IMR-90 (cell line): ENCODE measurements around the gene MTMR8. TPM values are rescaled to one million over a fixed set of nuclear protein-coding genes. Genes with fewer than 3 reads are reported as not detected.

Experiments
- ATAC-seq: fragments of 200-7000 bp; cut with Tn5 transposase; 2 replicates; pipeline ENCODE4 v1.9.1; 2020; ENCODE audit warnings: low read depth, mild to moderate bottlenecking, moderate library complexity
- BruUV-seq: library from RNA; stranded (reverse); fragments of 400-500 nt; replicated peaks from 2 replicates; lab custom pipeline; 2021; lab: Mats Ljungman, UMichigan
- CTCF ChIA-PET: fragments of 300-600 bp; formaldehyde crosslinking; extraction: SDS; loops from one replicate; lab custom pipeline; 2021; ENCODE audit warnings: antibody characterized with exemption; lab: Yijun Ruan, JAX
- POLR2A ChIA-PET: fragments of 300-600 bp; sonication (Branson Sonifier 250); formaldehyde crosslinking; loops from one replicate; lab custom pipeline; 2022; ENCODE audit warnings: antibody characterized with exemption; ENCODE audit not compliant: unreplicated experiment; lab: Charles Lee
- DNase-seq: peaks from one replicate; pipeline ENCODE4 v3.0.0; 2013
- H2AFZ ChIP-seq: replicated peaks from 2 replicates; pipeline ENCODE3; 2013; ENCODE audit warnings: low read length, mild to moderate bottlenecking; ENCODE audit not compliant: poor library complexity
- H2AK5ac ChIP-seq: 2 replicates; pipeline ENCODE4 v1.6.1; 2013; ENCODE audit warnings: low read depth, low read length, inconsistent platforms
- H2AK9ac ChIP-seq: replicated peaks from 2 replicates; pipeline ENCODE3; 2013; ENCODE audit warnings: mild to moderate bottlenecking, low read depth, low read length, moderate library complexity; ENCODE audit not compliant: poor library complexity
- H2BK120ac ChIP-seq: 2 replicates; pipeline ENCODE4 v1.6.1; 2013; ENCODE audit warnings: low read depth, low read length, inconsistent platforms
- H2BK15ac ChIP-seq: 3 replicates; pipeline ENCODE4 v1.6.1; 2013; ENCODE audit warnings: low read depth, low read length, inconsistent platforms
- H2BK20ac ChIP-seq: 2 replicates; pipeline ENCODE4 v1.6.1; 2013; ENCODE audit warnings: low read depth, mild to moderate bottlenecking, inconsistent platforms, low read length, moderate library complexity
- H2BK5ac ChIP-seq: 2 replicates; pipeline ENCODE4 v1.6.1; 2013; ENCODE audit warnings: mild to moderate bottlenecking, low read depth, low read length, inconsistent platforms; ENCODE audit not compliant: poor library complexity, severe bottlenecking
- H3K14ac ChIP-seq: replicated peaks from 2 replicates; pipeline ENCODE4 v1.6.1; 2013; ENCODE audit warnings: low read depth, low read length, inconsistent platforms
- H3K18ac ChIP-seq: 2 replicates; pipeline ENCODE4 v1.6.1; 2013; ENCODE audit warnings: low read depth, low read length, control low read depth
- H3K23ac ChIP-seq: 2 replicates; pipeline ENCODE4 v1.6.1; 2013; ENCODE audit warnings: low read depth, low read length, inconsistent platforms
- H3K27ac ChIP-seq: 2 replicates; pipeline ENCODE4 v1.5.1; 2013; ENCODE audit warnings: mild to moderate bottlenecking, control low read depth, low read length; ENCODE audit not compliant: insufficient read depth
- H3K27me3 ChIP-seq: 2 replicates; pipeline ENCODE4 v1.6.1; 2013; ENCODE audit warnings: low read length; ENCODE audit not compliant: control insufficient read depth, insufficient read depth
- H3K36me3 ChIP-seq: 2 replicates; pipeline ENCODE4 v1.6.1; 2013; ENCODE audit warnings: low read length, mixed read lengths; ENCODE audit not compliant: control insufficient read depth, insufficient read depth
- H3K4ac ChIP-seq: 2 replicates; pipeline ENCODE4 v1.6.1; 2013; ENCODE audit warnings: low read depth, low read length, inconsistent platforms
- H3K4me1 ChIP-seq: 2 replicates; pipeline ENCODE4 v1.6.1; 2013; ENCODE audit warnings: low read length, mixed read lengths; ENCODE audit not compliant: control insufficient read depth, insufficient read depth
- H3K4me2 ChIP-seq: 2 replicates; pipeline ENCODE4 v1.6.1; 2013; ENCODE audit warnings: low read depth, mild to moderate bottlenecking, control low read depth, low read length, moderate library complexity
- H3K4me3 ChIP-seq: 2 replicates; pipeline ENCODE4 v1.5.1; 2013; ENCODE audit warnings: low read depth, mild to moderate bottlenecking, control low read depth, low read length, moderate library complexity; ENCODE audit not compliant: insufficient read depth
- H3K56ac ChIP-seq: 2 replicates; pipeline ENCODE4 v1.6.1; 2013; ENCODE audit warnings: low read length, inconsistent platforms; ENCODE audit not compliant: insufficient read depth; ENCODE audit errors: extremely low read depth
- H3K79me1 ChIP-seq, 2 experiments: 2 replicates each; pipeline ENCODE4 v1.6.1; 2013; ENCODE audit warnings: low read length in 2 of 2, inconsistent platforms in 1 of 2, low read depth in 1 of 2
- H3K9ac ChIP-seq: 2 replicates; pipeline ENCODE4 v1.6.1; 2013; ENCODE audit warnings: low read depth, low read length, control low read depth
- H3K9me1 ChIP-seq: 2 replicates; pipeline ENCODE4 v1.6.1; 2013; ENCODE audit warnings: low read length, inconsistent platforms; ENCODE audit not compliant: insufficient read depth
- H3K9me3 ChIP-seq: 2 replicates; pipeline ENCODE4 v1.6.1; 2013; ENCODE audit warnings: low read length; ENCODE audit not compliant: control insufficient read depth, insufficient read depth
- H4K20me1 ChIP-seq: 2 replicates; pipeline ENCODE4 v1.6.1; 2013; ENCODE audit warnings: low read length, inconsistent platforms; ENCODE audit not compliant: insufficient read depth
- H4K5ac ChIP-seq: 2 replicates; pipeline ENCODE4 v1.6.1; 2013; ENCODE audit warnings: mild to moderate bottlenecking, low read depth, low read length, control low read depth
- H4K8ac ChIP-seq, 2 experiments: 2 replicates each; pipeline ENCODE4 v1.6.1; 2013; ENCODE audit warnings: low read depth in 2 of 2, low read length in 2 of 2, control low read depth in 1 of 2, inconsistent platforms in 1 of 2
- H4K91ac ChIP-seq: 2 replicates; pipeline ENCODE4 v1.6.1; 2013; ENCODE audit warnings: low read depth, low read length, inconsistent platforms; ENCODE audit not compliant: insufficient read depth
- CEBPB ChIP-seq: IDR thresholded peaks from 2 replicates; pipeline ENCODE4 v1.6.1; 2012; ENCODE audit warnings: low read depth, low read length, improper control_type of control experiment
- CTCF ChIP-seq: conservative IDR thresholded peaks from 2 replicates; pipeline ENCODE4 v1.5.1; 2012; ENCODE audit warnings: mild to moderate bottlenecking, low read depth, low read length, improper control_type of control experiment
- FOS ChIP-seq: fragments of 150-350 bp; IDR thresholded peaks from 2 replicates; pipeline ENCODE4 v1.6.1; 2016; ENCODE audit warnings: low read depth, low read length
- MAFK ChIP-seq: IDR thresholded peaks from 2 replicates; pipeline ENCODE4 v1.6.1; 2012; ENCODE audit warnings: low read depth, low read length, improper control_type of control experiment
- MAZ ChIP-seq: IDR thresholded peaks from 2 replicates; pipeline ENCODE4 v1.6.1; 2012; ENCODE audit warnings: low read depth, mild to moderate bottlenecking, low read length, improper control_type of control experiment, moderate library complexity, borderline replicate concordance
- MXI1 ChIP-seq: IDR thresholded peaks from 2 replicates; pipeline ENCODE4 v1.6.1; 2012; ENCODE audit warnings: low read depth, mild to moderate bottlenecking, low read length, moderate library complexity, borderline replicate concordance
- NFE2L2 ChIP-seq: fragments of 150-350 bp; IDR thresholded peaks from 2 replicates; pipeline ENCODE4 v1.6.1; 2016; ENCODE audit warnings: low read depth, mild to moderate bottlenecking, low read length
- RAD21 ChIP-seq: IDR thresholded peaks from 2 replicates; pipeline ENCODE4 v1.6.1; 2012; ENCODE audit warnings: low read length, improper control_type of control experiment
- RCOR1 ChIP-seq: IDR thresholded peaks from 2 replicates; pipeline ENCODE4 v1.6.1; 2012; ENCODE audit warnings: mild to moderate bottlenecking, low read length, improper control_type of control experiment; ENCODE audit not compliant: insufficient replicate concordance
- WGBS, 2 experiments: methylation state at CpG; one replicate each; pipeline versions ENCODE4 v1.1.5 to v1.1.7; 2013; ENCODE audit warnings: missing lambda C conversion rate in 2 of 2; ENCODE audit not compliant: insufficient read length in 1 of 2; ENCODE audit errors: extremely low coverage in 2 of 2; 5-methylcytosine and 5-hydroxymethylcytosine counted together
- dilution Hi-C: fragments of 300-500 bp; cut with HindIII; formaldehyde crosslinking; loops from one replicate; pipeline ENCODE4 v1.14.3; 2018; ENCODE audit warnings: low sequenced_read_pairs; ENCODE audit not compliant: unreplicated experiment
- in situ Hi-C: fragments of 300-500 bp; cut with MboI; formaldehyde crosslinking; loops from 3 replicates; pipeline ENCODE4 v1.14.3; 2019; ENCODE audit warnings: low sequenced_read_pairs, inconsistent platforms, mixed read lengths
- intact Hi-C: fragments of 100-400 bp; cut with micrococcal nuclease; formaldehyde crosslinking; loops from 2 replicates; pipeline ENCODE4 v1.10.0; 2022
- polyA plus RNA-seq, 3 experiments: library from polyadenylated mRNA; depleted of rRNA; stranded (reverse); fragments of >200 nt; gene quantifications; 2 replicates each; pipeline ENCODE4 v1.2.3, GENCODE V29; 2012; ENCODE audit warnings: low replicate concordance in 1 of 3
- total RNA-seq: library from RNA; depleted of rRNA; stranded (reverse); fragments of >200 nt; gene quantifications from 2 replicates; pipeline ENCODE4 v1.2.3, GENCODE V29; 2012
- TF ChIP-seq, protein P1 (sequence below): fragments of 150-350 bp; IDR thresholded peaks from 2 replicates; pipeline ENCODE4 v1.6.1; 2017; ENCODE audit warnings: mild to moderate bottlenecking, antibody characterized with exemption, low read length, low read depth

Gene MTMR8
- total and polyA plus RNA-seq, 2 of the 4 experiments (the other 2 are of a cell fraction), result not detected

DNA sequence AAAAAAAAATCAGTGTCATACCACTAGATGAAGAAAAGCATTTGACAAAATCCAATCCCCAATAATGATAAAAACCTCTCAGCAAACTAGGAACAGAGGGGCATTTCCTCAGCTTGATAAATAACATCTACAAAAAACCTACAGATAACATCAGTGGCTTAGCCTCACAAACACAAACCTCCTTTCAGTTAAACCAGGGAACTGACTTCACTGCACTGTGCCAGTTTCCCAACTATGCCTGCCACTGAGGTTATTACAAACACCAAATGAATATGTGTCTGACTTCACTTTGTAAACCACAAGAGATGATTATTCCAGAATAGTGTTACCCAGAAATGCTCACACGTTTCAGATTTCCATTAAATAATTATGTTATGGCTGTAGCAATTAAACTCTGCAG is 15.3 kb downstream of the MTMR8 start:
- Histone ChIP-seq H2BK20ac (no peak overlapping the region), H3K23ac (no peak overlapping the region), H3K4me1 (no peaks in the 10 kb centered on the region), H2AK5ac (no peak overlapping the region), H2BK15ac (no peak overlapping the region), H4K91ac (no peak overlapping the region), H3K14ac (no peak overlapping the region), H2BK5ac (no peak overlapping the region), H3K27me3 (no peaks in the 10 kb centered on the region), H3K4ac (no peak overlapping the region), H3K18ac (no peak overlapping the region), H3K36me3 (no peaks in the 10 kb centered on the region), H2AFZ (no peak overlapping the region), H3K79me1 (no peaks in the 10 kb centered on the region), H4K20me1 (no peaks in the 10 kb centered on the region), H2BK120ac (no peak overlapping the region), H3K4me3 (no peak overlapping the region), H3K9me1 (no peaks in the 10 kb centered on the region), H3K27ac (no peak overlapping the region), H4K8ac (no peak overlapping the region), H3K56ac (no peak overlapping the region), H2AK9ac (no peak overlapping the region), H4K5ac (no peak overlapping the region), H3K9me3 (peaks cover 4% of the 10 kb centered on the region; the same call in 1 of the 2 replicates), H3K4me2 (no peak overlapping the region), H3K9ac (no peak overlapping the region)
- ChIA-PET CTCF (no interaction called here), POLR2A (no interaction called here)
- no peak for DNase-seq
- TF ChIP-seq RCOR1 (no peak), MAZ (no peak), NFE2L2 (no peak), MAFK (no peak), RAD21 (no peak), MXI1 (no peak), CTCF (no peak), FOS (no peak), CEBPB (no peak)
- TF ChIP-seq, protein P1, sequence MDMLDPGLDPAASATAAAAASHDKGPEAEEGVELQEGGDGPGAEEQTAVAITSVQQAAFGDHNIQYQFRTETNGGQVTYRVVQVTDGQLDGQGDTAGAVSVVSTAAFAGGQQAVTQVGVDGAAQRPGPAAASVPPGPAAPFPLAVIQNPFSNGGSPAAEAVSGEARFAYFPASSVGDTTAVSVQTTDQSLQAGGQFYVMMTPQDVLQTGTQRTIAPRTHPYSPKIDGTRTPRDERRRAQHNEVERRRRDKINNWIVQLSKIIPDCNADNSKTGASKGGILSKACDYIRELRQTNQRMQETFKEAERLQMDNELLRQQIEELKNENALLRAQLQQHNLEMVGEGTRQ, result no peak
- in situ Hi-C loops (no loop called here), dilution Hi-C loops (no loop called here), intact Hi-C loops (no loop called here)
- no peak for ATAC-seq
- no CpG with 5 or more reads among the region's 1 CpG for WGBS, 2 experiments
- no TSS peak for BruUV-seq
